Ramos (cell line): ENCODE measurements around the gene TPRN.

ENCODE experiments used
- in situ Hi-C: fragments of 300-500 bp; cut with MboI; formaldehyde crosslinking; loops from one replicate; pipeline ENCODE4 v1.14.3; 2022; ENCODE audit warnings: low sequenced_read_pairs; ENCODE audit not compliant: unreplicated experiment

Gene TPRN

DNA sequence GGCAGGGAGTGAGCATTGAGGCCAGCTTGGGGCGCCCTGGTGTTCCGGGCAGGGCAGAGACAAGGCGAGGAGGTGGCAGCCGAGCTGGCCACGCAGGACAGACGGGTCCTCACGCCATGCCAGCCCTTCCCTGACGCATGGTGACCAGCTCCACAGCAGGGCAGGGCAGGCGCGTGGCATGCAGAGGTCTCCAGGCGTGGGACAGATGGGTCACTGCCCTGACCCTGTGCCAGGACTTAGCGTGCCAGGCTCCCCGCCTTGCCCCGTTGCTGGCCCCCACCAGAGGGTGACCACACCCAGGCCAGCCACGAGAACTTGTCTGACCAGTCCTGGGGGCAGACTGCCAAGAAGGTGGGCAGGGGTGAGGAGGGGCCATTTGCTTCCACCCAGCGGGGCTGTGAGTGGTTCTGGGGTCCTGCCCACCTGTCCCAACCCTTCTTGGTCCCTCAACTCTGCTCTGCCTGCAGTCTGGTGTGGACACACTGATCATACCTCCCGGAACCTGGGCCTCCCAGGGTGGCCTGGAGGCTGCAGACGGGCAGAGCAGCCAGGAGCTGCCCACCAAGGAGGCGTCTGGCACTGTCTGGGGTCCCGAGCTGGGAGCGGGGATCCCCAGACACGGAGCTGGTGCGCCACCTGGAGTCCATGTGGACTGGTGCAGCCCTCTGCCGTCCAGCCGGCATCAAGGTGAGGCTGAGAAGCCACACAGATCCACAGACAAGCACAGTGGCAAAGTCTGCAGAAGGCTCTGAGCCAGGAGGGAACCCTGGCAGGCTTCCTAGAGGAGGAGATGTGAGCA is 26.7 kb upstream of the TPRN start, which contains the start of gene RNF224:
Gene RNF224, plus strand, starts transcription at position 449 of the 799 bp plus-strand sequence. CDS start 834 bp downstream, outside the sequence.
- in situ Hi-C loops, result loop anchor here (5.0 to 25.0 kb wide), 3 partner anchors 105 to 440 kb away; partner anchors contain the start of genes CCDC183, NPDC1 and TMEM141

GRCh38 chr9:137226338-137227053 is 26.0 kb upstream of the TPRN start:
- in situ Hi-C loops, result loop anchor here (5.0 to 25.0 kb wide), 3 partner anchors 104 to 439 kb away; partner anchors contain the start of genes CCDC183, NPDC1 and TMEM141

- in situ Hi-C loops, result loop anchor here (5.0 to 25.0 kb wide), 3 partner anchors 104 to 439 kb away; partner anchors contain the start of genes CCDC183, NPDC1 and TMEM141
Measured at GRCh38 chr9:137225699-137226331, 25.3 kb upstream of the TPRN start.

DNA sequence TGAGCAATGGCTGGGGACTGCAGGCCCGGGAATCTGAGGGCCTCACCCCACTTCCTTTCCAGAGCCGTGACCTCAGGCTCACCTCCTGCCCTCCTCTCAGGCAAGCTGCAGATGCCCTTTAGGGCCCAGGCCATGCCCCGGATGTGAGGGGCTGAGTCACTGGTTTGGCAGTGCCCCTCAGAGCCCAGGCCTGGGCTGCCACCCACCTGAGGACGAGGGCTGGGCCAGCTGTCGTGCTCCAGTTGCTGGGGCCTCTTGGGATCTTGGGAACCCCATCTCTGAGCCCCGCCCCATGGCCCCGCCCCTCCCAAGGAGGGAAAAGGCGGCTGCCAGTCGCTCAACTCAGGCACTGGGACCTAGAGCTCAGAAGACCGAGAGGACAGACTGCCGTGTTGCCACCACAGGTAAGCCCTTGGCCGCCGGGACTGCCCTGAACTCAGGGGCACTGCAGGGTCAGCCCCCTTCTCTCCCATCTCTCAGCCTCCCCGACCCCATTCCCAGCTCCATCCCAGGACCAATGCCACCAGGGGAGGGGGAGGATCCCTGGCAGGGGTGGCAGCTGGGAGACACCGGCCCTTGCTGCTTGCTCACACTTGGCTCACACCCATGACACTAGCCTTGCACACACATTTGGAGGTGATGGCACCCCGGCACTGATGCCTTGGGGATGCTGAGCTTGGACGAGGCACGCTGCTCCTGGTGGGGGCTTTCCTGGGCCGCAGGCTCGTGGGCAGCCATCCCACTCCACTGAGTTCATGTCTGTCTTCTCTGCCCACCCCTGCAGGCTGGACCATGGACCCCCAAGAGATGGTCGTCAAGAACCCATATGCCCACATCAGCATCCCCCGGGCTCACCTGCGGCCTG is 24.5 kb upstream of the TPRN start, which contains the start of gene CYSRT1:
Gene CYSRT1, plus strand, starts transcription at position 345 of the 865 bp plus-strand sequence. Its CDS starts 448 bp downstream, at position 793.
- in situ Hi-C loops, result loop anchor here (5.0 to 25.0 kb wide), 3 partner anchors 103 to 438 kb away; partner anchors contain the start of genes CCDC183, NPDC1 and TMEM141

GRCh38 chr9:137223078-137223970 is 22.8 kb upstream of the TPRN start:
- in situ Hi-C loops, result no loop called here

- in situ Hi-C loops, result no loop called here
Measured at GRCh38 chr9:137222190-137223077, 21.9 kb upstream of the TPRN start, which contains the start of gene RNF208. TSS of gene RNF208 (minus strand) at chr9:137222240. CDS start at chr9:137221212, 1,028 bp downstream.

- in situ Hi-C loops, result no loop called here
Measured at GRCh38 chr9:137221506-137222111, 21.1 kb upstream of the TPRN start.

- in situ Hi-C loops, result no loop called here
Measured at GRCh38 chr9:137221095-137221505, 20.6 kb upstream of the TPRN start.

GRCh38 chr9:137220317-137221094 is 20.0 kb upstream of the TPRN start:
- in situ Hi-C loops, result no loop called here

- in situ Hi-C loops, result no loop called here
Measured at GRCh38 chr9:137219757-137220316, 19.3 kb upstream of the TPRN start.

GRCh38 chr9:137218754-137219271 is 18.3 kb upstream of the TPRN start:
- in situ Hi-C loops, result no loop called here

DNA sequence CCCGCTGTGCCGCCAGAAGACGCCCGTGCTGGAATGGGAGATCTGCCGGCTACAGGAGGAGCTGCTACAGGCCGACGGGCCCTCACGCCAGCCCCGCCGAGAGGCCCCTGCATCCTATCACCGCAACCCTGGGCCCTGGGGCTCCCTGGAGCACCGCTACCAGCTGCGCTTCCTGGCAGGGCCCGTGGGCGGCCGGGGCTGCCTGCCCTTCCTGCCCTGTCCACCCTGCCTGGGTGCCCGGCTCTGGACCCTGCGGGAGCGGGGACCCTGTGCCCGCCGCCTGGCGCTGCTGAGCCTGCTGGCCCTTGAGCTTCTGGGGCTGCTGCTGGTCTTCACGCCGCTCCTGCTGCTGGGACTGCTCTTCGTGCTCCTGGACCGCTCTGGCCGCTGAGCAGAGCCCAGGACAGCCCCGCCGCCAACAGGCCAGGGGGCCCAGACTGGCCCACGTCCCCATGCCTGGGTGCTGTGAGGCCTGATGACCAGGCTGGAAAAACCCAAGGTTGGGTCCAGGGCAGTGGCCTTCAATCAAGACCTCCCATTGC is 17.7 kb upstream of the TPRN start:
- in situ Hi-C loops, result no loop called here

DNA sequence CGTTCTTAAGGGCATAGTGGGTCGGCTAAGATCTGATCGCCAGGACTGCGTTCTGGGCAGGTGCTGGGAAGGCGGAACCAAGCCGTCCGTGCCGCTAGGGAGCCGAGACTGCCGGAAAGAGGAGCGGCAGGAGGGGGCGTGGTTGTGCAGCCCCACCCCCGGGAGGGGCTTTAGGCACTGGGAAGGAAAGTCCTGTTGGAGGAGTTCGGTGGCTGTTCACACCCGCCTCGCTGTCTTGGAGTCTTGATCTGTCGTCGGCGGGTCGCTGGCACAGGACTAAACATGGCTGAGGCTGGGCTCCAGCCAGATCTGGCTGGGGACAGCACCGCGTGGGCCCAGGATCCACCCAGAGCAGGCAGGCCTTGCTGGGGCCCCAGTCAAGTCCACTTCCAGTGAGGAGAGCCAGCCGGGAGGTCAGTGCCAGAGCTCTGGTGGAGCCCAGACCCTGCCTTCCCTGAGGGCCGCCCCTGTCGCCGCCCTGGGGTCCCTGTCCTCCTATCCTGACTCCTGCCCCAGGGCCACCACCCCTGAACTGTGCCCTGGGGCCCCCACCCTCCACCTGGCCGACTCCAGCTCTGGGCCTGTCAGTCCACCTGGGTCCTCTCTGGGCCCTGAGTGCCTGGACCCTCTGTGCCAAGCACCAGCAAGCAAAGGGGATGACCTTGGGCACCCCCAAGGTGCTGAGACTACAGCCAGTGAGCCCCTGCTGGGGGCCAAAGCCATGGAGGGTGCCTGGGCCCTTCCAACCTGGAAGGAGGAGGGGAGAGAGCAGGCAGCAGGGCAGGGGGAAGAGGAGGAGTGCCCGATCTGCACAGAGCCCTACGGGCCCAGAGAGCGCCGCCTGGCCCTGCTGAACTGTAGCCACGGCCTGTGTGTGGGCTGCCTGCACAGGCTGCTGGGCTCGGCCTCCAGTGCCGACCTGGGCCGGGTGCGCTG is 17.0 kb upstream of the TPRN start:
- in situ Hi-C loops, result no loop called here

GRCh38 chr9:137216188-137216965 is 15.8 kb upstream of the TPRN start:
- in situ Hi-C loops, result no loop called here
